Fibroblast of skin of right quadriceps (primary cell): ENCODE measurements around the gene B3GALT2.
A peak's percentile ranks its signal among the peaks of the same experiment; 100 is the strongest.

Source experiments
- DNase-seq: peaks from one replicate; pipeline ENCODE4 v3.0.0-alpha.2; 2013

Gene B3GALT2

GRCh38 chr1:193181985-193182384, 4.4 kb downstream of the B3GALT2 start:
- DNase-seq = no peak

- DNase-seq = no peak
Measured at GRCh38 chr1:193181536-193181935, 4.9 kb downstream of the B3GALT2 start.

GRCh38 chr1:193179094-193179493, 7.3 kb downstream of the B3GALT2 start:
- no peak for DNase-seq

- no peak for DNase-seq
Measured at GRCh38 chr1:193176788-193177187, 9.6 kb downstream of the B3GALT2 start.

GRCh38 chr1:193176113-193176512, 10.3 kb downstream of the B3GALT2 start:
- no peak for DNase-seq

GRCh38 chr1:193157360-193157759, 29.1 kb downstream of the B3GALT2 start:
- DNase-seq = no peak

- no peak for DNase-seq
Measured at GRCh38 chr1:193156822-193157142, 29.6 kb downstream of the B3GALT2 start.

GRCh38 chr1:193156117-193156821, 30.1 kb downstream of the B3GALT2 start:
- no peak for DNase-seq

GRCh38 chr1:193144999-193145398, 41.4 kb downstream of the B3GALT2 start:
- no peak for DNase-seq

GRCh38 chr1:193144361-193144938, 42.0 kb downstream of the B3GALT2 start:
- DNase-seq = no peak

GRCh38 chr1:193143285-193143684, 43.1 kb downstream of the B3GALT2 start:
- DNase-seq = peak; percentile 20

GRCh38 chr1:193142409-193142808, 44.0 kb downstream of the B3GALT2 start:
- no peak for DNase-seq

- DNase-seq = no peak
Measured at GRCh38 chr1:193141804-193142203, 44.6 kb downstream of the B3GALT2 start.

- no peak for DNase-seq
Measured at GRCh38 chr1:193140254-193140653, 46.2 kb downstream of the B3GALT2 start.

GRCh38 chr1:193131266-193131860, 55.0 kb downstream of the B3GALT2 start:
- DNase-seq = no peak
